ENCODE data around the gene MASP1. TPM values are rescaled to one million over a fixed set of nuclear protein-coding genes. Genes with fewer than 3 reads are reported as not detected.

The MASP1 gene
- total RNA-seq, 1 donor from 2014 or later, result 2.6 TPM

DNA sequence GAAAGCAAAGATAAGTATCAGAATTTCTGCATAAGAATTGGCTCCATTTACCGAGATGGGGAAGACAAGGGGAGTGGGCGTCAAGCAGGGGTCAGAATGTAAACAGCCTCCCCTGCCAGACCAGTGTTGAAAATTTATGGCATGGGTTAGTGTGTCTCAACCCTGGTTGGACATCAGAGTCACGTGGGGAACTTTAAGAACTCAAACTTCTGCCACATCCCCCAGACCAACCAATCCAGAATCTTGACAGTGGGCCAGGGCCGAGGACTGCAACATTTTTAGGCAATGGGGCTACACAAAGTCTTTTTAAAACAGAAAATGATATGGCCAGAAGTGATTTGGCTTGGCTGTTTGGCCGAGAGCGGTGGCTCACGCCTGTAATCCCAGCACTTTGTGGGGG, 14.3 kb upstream of the MASP1 start:
- no peak for TF ChIP-seq CTCF (IDR thresholded peaks at IDR 0.05)
- Histone ChIP-seq H3K27ac (no peak overlapping the region), H3K27me3 (no peaks in the 10 kb centered on the region), H3K4me1 (no peaks in the 10 kb centered on the region), H3K9me3 (no peaks in the 10 kb centered on the region), H3K36me3 (no peaks in the 10 kb centered on the region), H3K4me3 (no peak overlapping the region)
- intact Hi-C loops (cut with DNase I), result no loop called here
- no peak for DNase-seq (ENCODE audit: low spot score in 2 of 2)

DNA sequence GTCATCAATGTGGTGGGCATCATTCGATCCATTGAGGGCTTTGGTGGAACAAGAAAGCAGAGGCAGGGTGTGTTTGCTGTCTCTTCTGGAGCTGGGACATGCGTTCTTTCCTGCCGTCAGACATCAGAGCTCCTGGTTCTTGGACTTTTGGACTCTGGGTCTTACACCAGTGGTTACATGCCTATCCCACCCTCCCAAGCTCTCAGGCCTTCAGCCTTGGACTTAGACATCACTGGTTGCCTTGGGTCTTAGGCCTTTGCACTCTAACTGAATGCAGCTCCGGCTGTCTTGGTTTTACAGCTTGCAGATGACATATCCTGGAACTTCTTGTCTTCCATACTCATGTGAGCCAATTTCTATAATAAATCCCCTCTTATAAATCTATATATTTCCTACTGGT, 8.1 kb upstream of the MASP1 start:
- TF ChIP-seq CTCF (IDR thresholded peaks at IDR 0.05), result no peak
- no peaks in the 10 kb centered on the region for H3K4me1 ChIP-seq
- DNase-seq (ENCODE audit: low spot score in 2 of 2), result no peak
- no peaks in the 10 kb centered on the region for H3K36me3 ChIP-seq
- H3K27me3 ChIP-seq, result no peaks in the 10 kb centered on the region
- no peak overlapping the region for H3K27ac ChIP-seq
- H3K4me3 ChIP-seq, result no peak overlapping the region
- no peaks in the 10 kb centered on the region for H3K9me3 ChIP-seq
- intact Hi-C loops (cut with DNase I), result no loop called here

- Histone ChIP-seq H3K27ac (no peak overlapping the region), H3K36me3 (no peaks in the 10 kb centered on the region), H3K9me3 (no peaks in the 10 kb centered on the region), H3K4me3 (no peak overlapping the region), H3K4me1 (no peaks in the 10 kb centered on the region), H3K27me3 (no peaks in the 10 kb centered on the region)
- intact Hi-C loops (cut with DNase I), result no loop called here
- no peak for DNase-seq (ENCODE audit: low spot score in 2 of 2)
- no peak for TF ChIP-seq CTCF (IDR thresholded peaks at IDR 0.05)
These were observed 5.4 kb upstream of the MASP1 start for GRCh38 chr3:187296911-187297310.

DNA sequence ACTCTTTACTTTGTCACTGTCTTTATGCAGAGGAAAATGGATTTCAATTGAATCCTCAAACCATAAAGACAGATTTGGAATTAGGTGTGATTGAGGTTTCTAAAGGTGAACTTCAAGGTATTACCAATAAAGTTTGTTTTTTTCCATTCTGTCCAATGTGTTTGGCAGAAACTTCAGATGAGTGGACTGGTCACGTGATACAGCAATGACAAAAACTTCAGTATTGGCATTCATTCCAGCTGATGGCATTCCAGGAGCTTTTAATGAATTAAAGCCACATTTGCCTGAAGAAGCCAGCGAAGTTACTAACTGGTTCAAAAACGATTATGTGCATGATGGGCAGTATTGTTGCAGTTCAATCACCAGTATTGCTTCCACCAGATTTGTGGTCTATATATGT, 4.5 kb upstream of the MASP1 start:
- intact Hi-C loops (cut with DNase I), result no loop called here
- no peak for DNase-seq (ENCODE audit: low spot score in 2 of 2)
- Histone ChIP-seq H3K4me3 (no peak overlapping the region), H3K9me3 (no peaks in the 10 kb centered on the region), H3K36me3 (no peaks in the 10 kb centered on the region), H3K27me3 (no peaks in the 10 kb centered on the region), H3K4me1 (no peaks in the 10 kb centered on the region), H3K27ac (no peak overlapping the region)
- no peak for TF ChIP-seq CTCF (IDR thresholded peaks at IDR 0.05)

DNA sequence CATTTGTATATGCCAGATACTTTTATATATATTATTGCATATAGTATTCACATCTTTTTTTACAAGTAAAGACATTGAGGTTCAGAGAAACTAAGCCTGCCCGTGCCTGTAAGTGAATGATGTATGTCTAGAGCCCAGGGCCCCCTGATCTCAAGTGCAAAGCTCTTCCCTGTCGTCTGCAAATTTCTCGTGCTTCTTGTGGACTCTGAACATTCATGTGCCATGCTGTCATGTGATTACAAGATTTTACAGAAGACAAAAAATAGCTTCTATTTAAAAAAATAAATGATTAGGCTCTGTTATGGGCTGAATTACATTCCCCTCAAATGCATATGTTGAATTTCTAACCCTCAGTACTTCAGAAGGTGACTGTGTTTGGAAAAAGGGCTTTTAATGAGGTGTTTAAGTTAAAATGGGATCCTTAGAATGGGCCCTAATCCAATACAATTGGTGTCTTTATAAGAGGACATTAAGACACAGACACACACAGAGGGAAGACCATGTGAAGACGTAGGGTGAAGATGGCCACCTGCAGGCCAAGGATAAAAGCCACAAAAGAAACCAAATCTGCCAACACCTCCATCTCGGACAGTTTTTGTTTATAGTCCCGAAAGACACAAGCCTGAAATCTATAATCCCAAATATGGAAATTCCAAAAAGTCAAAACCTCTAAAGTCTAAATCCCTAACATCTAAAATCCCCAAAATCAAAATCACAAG, 3.9 kb upstream of the MASP1 start:
- no peak overlapping the region for H3K4me3 ChIP-seq
- intact Hi-C loops (cut with DNase I), result no loop called here
- no peak for TF ChIP-seq CTCF (IDR thresholded peaks at IDR 0.05)
- no peaks in the 10 kb centered on the region for H3K36me3 ChIP-seq
- DNase-seq (ENCODE audit: low spot score in 2 of 2), result no peak
- H3K4me1 ChIP-seq, result no peaks in the 10 kb centered on the region
- no peaks in the 10 kb centered on the region for H3K27me3 ChIP-seq
- no peaks in the 10 kb centered on the region for H3K9me3 ChIP-seq
- H3K27ac ChIP-seq, result no peak overlapping the region
